Kidney capillary endothelial cell (primary cell): ENCODE data around the gene CFAP299.

Experiments
- DNase-seq: peaks from one replicate; pipeline ENCODE4 v3.0.0-alpha.2; 2018; ENCODE audit warnings: low spot score

The CFAP299 gene

DNA sequence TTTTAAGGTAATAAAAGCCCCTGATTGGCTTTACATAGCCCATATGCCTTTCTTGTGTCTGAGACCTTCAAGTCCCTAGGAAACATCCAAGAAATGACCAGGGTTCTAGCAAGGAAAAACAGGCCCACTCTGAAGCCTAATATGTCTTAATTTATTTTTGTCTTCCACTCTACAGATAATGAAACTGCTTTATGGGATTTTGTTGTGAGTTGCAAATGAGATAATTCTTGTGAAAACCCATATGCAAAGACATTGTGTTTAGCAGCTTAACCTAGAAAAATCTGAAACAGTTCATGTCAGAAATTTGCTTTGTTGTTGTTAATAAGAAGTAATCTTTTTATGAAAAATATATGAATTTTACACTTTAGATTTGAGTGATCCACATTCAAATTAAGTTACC is 504.3 kb downstream of the CFAP299 start:
- no peak for DNase-seq

DNA sequence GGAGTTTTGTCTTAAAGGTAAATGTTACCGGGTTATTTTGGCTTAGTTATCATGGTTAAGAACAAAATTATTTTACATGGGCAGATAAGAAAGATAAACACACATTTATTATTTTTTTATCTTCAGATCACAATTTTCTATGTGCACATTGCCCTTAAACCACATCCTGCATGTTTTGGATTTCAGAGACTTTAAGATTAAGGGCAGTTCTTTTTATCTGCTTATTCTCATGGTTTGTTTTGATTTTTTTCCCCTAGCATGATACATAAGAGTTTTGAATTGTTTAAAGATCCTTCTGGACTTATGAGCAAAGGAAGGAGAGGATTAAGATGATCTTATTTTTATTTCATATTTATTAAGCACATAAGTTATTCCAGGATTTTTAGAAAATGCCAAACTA is 504.9 kb downstream of the CFAP299 start:
- DNase-seq = no peak

DNA sequence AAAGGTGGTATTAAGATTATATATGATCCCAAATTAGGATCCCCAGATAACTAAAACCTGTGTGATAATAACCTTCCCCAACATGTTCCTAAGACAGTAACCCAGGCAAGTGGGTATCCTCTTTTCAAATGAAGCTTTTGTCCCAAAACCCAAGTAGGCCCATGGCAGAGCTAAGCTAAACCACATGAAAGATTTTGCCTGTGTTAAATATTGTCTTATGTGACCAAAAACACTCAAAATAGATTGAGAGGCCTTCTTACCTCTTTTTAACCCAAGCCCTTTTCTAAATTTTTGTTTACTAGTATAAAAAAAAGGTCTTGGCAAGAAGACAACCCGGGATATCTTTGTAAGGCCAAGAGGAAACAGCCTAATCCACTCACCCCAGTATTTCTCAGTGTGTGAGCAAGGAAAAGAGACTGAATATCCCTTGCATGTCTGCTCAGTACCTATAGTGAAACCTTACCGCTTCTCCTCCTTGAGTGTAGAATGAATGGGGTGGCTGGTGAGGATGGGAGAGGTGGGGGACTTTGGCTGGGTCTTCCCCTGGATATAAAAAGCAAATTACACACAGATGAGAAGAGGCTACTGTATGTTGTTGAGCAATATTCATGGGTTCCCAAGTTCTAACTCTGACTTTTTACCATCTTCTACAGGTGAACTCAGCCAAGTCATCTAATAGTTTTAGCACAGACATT is 506.2 kb downstream of the CFAP299 start:
- no peak for DNase-seq

DNA sequence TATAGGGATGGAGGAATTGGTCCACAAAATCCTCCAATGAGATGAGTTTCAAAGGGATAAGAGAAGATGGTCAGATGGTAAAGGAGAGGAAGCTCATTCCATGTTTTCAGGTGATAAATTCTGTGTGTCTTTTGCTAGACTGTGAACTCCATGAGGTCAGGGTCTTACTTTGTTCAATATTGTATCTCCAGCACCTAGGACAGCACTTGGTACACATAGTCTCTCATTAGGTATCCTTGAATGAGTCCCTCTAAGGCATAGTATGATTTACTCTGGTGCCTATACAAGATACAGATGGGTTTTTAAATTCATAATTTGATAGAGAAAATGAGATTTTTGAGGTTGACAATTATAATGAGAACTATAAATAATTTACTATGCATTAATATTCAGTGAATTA is 510.7 kb downstream of the CFAP299 start:
- DNase-seq = no peak

DNA sequence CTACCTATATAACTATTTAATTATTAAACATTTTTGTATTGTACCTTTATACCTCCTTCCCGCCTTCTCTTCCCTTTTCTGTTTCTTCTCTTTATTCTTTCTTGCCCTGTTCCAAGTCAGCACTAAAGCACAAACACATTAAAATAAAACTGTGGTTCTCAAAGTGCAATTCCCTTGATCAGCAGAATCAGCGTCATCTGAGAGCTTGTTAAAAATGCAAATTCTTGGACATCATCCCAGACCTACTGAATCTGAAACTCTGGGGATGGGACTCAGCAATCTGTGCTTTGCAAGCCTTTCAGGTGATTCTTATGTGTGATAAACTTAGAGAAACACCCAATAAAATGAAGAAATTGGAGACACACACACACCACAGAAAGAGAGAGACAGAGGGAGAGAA is 516.5 kb downstream of the CFAP299 start:
- DNase-seq = no peak

DNA sequence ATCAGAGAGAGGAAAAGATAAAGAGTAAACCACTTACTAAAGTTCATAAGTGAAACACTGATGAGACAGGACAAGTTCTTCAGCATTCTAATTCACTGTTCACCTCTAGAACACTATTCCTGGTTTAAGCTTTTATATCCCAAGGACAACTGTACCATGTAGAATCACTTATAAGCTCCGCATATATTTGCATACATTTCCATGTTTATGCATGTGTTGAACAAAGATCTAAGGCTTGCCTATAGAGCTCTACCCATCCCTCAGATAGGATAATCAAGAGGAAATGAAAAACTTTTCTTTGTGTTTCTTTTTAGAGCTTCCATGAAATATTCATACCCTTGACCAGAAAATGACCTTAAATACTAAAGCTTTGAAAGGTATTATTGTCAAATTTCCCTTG is 538.0 kb downstream of the CFAP299 start:
- no peak for DNase-seq

DNA sequence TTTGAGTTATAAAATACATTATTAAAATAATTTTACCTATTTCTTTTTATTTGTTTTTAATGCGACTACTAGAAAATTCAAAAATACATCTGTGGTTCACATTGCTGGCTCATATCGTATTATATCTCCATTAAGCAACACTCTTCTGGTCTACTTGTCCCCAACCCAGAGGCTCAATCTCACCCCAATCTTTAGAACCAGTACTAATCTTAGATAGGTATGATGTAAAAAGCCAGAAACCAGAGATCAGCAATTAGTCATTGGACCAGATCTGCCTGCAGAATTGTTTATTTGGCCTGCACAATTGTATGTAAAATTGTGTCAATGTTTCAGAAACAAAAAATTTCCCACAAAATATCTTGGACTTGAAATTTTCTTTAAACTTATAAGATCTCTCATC is 539.4 kb downstream of the CFAP299 start:
- DNase-seq = no peak

DNA sequence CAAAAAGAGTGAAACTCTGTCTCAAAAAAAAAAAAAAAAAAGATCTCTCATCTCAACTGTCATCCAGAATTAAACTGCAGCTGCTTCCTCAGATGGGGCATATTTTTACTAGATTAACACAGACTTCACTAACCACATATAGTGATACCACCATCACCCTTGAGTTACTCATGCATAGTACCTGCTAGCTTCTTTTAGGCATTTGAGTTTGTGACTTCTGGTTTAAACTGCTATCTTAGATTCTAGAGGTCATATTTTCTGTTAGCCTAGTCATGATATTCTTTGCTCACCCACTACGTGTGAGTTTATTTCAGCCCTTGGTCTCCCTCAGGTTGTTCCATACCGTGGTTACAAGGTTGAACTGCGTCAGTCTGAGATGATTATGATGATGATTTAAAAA is 540.1 kb downstream of the CFAP299 start:
- no peak for DNase-seq

DNA sequence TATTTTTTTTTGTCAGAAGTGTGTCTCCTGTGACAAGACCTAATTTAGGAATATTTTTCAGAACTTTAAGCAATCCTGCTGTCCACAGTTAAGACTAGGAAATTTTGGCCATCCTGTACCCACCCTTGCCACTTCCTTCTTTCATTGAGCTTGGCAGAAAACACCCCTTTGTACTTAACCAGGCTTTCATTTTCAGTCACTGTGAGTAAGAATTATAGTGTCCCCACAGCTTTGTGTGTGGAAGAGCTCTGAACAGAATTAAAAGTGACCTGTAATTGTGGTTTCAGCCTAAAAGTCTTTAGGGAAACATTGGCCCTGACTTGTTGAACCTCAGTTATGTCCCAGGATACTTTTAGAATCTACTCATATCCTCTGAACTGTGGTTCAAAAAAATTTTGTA is 541.3 kb downstream of the CFAP299 start:
- no peak for DNase-seq

DNA sequence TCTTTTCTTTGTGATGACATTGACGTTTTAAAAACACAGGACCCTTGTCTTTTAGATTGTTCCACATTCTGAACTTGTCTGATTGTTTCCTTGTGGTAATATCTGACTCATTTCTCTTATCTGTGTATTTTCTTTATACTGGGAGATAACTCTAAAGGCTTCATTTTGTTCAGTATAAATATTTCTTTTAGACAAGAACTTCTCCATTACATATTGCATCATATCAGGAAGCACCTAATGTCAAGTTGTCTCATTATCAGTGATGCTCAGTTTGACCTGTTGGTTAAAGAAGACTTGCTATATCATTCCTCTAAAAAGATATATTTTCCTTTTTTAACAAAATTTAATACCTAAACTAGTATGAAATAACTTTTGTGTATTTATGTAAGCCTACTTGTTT is 542.7 kb downstream of the CFAP299 start:
- no peak for DNase-seq

DNA sequence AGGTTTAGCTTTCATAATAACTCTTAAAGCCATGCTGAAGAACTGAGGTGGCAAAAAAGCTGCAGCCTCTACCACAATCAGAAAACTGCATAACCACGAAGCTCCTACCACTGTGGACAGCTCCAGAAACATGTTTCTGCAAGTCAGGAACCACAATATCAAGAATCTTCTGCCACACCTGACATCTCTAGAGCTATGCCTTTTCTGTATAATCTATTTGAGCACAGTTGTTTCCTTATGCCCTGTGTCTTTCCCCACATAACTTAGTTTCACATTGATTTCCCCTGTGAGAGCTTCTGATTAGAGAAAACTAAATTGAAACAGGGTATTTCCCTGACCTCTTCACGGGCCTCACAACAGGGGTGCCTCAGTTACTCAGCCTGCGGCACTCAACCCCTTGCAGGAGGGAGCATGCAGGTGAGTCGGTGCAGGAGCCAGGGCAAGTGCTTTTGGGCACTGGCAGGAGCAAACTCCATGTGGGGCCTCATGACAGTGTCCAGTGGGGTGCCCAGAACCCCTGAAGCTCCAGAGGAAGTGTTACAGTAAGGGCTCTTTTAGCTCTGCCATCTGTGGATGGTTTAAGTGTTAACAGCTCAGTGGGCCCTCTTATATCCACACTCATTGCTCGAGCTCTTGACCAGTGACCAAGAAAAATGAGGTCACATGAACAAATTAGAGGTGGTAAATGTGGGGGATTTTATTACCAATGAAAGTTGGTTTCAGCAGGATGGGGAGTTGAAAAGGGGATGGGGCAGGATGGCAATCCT is 562.2 kb downstream of the CFAP299 start:
- no peak for DNase-seq

DNA sequence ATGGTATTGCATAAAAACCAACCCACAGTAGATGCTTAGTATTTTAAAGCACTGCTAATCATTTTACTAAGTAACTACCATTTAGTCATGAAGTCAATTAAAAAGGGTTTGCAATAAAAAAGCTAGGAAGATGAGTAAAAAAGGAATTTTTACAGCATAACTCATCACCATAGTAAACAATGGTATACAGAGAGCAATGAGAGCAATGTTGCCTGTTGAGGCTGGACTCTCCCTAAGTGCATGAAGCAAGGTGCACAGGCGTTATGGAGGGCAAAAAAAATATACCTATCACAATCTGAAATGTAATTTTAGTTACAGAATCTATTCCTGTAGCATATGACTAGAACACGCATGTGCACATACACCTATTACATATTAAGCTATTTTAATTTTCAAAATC is 565.4 kb downstream of the CFAP299 start:
- DNase-seq = no peak

DNA sequence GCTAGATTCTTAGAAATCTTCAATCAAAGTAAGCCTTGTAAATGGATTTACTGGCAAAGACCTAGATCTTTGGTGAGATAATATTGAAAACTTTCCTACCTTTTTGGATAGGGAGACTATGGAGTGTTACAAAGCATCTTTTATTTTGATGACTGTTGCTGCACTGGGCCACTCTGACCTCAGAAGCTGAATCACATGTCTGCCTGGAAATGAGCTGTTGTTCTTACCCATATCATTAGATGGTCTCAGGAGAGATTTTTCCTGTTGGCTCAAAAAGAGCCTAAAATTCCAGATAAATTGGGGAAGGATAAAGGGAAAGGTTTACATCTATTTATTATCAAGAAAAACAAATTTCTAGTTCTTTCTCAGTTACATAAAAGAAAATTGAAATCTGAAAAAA is 567.5 kb downstream of the CFAP299 start:
- no peak for DNase-seq

DNA sequence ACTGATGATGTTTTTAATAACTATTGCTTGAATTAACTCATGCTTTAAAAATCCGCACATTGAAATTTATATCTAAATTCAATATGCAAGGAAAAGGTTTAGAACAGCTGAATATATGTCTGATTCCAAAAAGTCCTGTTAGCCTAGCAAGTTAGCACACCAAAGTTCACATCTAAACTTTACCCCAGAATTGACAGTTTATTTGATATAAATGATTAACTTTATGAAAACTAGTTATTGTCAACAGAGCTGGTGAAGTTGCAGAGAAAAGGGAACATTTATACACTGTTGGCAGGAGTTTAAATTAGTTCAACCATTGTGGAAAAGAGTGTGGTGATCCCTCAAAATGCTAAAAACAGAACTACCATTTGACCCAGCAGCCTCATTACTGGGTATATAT is 574.4 kb downstream of the CFAP299 start:
- DNase-seq = no peak

DNA sequence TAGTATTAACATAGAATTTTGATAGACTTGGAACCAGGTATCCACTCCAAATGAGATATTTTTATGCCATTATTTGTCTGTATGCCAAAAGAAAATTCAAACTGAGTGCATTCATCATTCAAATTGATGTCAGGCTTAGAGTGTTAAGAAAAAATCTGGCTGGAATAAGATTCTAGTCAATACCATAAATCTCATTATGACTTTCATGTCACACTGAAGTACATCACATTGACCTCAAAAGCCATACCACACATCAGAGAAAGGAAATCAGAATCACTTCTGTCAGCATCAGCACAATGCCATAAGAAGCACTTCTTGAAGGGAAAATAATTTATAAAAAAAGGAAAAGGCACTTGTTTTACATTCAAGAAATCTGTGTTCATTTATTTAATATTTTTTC is 575.9 kb downstream of the CFAP299 start:
- no peak for DNase-seq

DNA sequence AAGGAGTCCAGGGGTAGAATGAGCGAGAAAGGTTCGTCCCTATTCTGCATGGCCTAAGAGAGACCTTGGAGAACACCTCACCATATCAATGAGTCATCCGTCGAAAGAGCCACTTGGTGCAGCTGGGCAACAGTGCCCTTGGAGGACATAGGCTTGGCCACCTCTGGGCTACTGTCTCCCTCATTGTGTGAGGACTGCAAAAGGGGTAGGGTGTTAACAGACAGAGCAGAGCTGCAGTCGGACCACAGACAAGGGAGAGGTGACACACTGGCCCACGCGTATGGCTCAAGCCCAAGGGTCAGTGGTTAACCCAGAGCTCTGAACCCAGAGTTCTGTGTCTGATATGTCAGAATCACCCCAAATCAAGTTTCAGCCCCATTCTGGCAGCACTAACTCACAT is 576.8 kb downstream of the CFAP299 start:
- no peak for DNase-seq

DNA sequence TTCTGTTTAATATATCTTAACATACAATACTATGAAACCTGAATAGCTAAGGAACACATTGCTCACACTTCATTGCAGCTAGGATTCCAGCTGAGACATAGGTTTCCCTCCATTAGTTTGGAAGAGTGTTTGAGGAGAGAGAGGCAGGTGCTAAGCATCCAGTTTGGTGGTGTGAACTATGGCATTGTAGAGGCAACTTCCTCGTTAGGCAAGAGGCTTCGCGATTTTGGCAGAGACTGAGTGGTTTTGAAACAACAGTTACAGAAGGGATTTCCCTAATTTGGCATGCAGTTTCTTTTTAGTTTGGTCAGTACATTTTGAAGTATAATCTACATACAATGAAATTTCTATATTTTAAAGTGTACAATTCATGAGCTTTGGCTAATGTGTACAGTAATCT is 577.9 kb downstream of the CFAP299 start:
- DNase-seq = no peak

DNA sequence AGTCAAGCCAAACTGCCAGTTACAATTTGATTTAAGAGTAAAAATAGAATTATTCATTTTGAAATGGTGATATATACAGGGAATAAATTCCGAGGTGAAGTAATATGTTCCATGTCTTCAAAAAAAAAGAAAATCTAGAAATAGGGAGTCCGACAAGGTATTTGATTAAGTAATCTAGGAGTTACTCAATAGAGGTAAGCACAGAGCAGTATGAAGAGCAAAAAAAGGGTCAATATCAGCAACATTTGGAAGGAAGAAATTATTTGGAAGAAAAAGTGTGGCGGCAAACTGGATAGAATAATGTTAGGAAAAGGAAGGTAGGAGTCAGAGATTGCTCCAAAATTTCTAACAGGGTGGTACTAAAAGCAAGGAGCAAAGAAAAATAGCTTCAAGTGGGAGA is 581.2 kb downstream of the CFAP299 start:
- DNase-seq = no peak

DNA sequence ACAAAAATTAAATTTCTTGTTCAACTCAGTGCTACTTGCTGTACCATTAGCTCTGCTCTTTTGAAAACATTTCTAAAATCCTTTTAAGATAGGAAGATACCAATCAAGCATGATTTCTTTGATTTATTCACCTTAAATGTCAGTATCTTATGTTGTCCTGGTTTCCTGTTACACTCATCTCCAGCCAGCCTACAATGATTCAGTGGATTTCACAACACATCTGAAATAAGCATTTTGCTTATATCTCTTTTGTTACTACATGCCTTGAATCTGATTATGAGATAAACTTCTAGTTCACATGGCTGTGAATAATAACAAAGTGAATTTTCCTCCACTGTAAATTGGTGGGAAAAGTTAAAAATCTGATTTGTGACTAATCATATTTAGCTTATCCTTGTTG is 582.5 kb downstream of the CFAP299 start:
- DNase-seq = no peak

DNA sequence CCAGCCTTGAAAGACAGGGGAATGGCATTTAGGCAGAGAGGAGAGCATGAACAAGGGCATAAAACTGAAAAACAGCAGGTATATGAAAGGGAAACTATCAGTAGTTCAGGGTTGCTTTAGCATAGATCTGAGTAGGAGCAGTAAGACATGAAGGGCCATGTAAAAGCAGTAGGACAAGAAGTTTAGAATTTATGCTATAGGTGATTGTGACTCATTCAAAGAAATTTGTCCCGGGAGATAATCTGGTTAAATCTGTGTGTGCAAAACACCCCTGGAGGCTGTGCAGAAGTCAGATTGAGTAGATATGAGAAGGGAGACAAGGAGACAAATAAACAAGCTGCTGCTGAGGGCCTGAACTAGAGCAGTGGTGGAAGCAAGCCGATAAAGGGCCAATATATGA is 585.9 kb downstream of the CFAP299 start:
- DNase-seq = no peak

DNA sequence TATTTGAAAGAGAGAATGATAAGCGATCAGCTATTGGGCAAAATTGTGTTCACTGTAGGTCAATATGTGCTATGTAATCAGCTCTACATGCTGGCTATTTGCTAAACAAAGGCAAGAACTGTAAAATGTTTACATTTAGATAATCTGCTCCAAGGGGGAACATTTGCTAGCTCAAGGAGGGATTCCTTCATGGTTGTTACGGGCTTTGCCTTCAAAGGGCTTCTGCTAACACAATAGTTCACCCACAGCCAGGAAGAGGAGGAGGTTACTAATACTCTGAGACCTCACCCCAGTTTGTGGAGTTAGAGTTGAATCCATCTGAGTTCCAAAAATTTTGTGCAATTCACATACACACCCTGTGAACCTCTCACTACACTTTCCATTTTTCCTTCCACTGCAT is 587.4 kb downstream of the CFAP299 start:
- DNase-seq = no peak

DNA sequence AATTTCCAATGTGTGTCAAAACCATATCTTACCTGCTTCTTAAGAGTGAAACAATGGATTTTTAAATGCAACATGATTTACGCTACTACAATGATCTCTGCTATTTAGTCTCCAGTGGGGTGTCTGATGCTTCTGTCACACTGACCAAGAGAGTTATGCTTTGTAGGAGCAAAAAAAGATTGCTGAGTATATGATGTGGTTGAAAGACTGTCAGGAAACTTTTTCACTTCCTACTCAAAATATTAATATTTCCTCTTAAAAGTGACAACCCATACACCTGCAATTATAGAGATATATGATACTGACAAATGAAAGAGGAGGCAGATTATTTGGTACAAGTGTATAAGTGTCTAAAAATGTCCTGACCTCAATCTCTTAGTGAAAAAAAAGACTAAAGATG is 589.8 kb downstream of the CFAP299 start:
- no peak for DNase-seq

DNA sequence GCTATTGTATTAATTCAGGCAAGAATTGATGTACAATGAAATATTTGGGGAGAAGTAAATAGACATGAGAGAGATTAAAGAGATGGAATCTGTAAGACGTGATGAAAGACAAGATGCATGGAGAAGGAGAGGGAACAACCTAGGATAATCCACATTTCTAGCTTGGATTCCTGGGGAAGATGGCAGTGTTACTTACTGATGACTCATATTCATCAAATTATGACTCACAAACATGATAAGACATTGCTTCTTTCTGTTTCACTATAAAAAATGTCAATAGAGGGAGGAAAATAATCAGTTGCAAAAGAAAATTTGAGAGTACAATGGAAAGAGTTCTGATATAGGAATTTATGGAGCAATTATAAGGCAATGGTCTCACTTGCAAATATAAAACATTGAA is 590.9 kb downstream of the CFAP299 start:
- no peak for DNase-seq

DNA sequence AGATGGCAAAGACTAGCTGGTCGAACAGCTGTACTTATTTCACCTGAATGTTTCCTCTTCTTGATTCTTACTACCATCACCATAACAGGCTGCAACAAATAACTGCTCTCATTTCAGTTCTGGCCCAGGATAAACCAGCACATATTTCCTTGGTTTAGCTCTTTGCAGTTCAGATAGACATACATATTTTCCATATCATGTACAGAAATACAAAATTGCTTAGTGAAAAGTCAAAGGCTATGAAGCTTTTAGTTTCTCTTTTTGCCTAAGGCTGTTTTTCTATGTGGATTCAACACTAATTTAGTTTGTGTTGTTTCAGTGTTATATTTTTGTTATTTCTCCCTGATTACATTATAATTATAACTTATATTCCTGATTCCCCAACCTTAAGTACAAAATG is 591.4 kb downstream of the CFAP299 start:
- no peak for DNase-seq
